ENCODE data around the gene IFIT1B. TPM values are rescaled to one million over a fixed set of nuclear protein-coding genes. Genes with fewer than 3 reads are reported as not detected.

IFIT1B gene
- total and polyA plus RNA-seq, 2 of the 8 experiments (the other 6 are each of a cell fraction or from before 2014, with no cell fraction given) = not detected

DNA sequence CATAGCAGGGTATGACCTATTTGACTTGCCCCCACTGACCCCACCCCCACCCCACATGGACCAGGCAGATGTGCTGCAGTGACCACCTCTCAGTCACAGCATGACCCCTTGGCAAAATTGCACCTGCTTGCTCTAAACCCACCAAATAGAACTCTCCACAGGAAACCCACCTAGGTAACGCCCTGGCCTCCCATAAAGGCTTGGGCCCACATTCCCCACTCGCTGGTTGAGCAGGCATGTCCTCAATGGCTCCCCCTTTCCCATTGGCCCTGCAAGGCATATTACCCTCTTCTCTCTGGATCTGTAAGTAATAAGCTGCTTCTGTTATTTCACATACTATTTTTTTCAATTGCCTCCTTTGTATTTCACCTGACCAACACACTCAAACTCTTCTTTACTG is 17.3 kb downstream of the IFIT1B start:
- Histone ChIP-seq H3K4me3 (ENCODE audit: extremely low read depth in 1 of 4, insufficient read depth in 2 of 4, low read depth in 3 of 4, low read length in 4 of 4) (no peak overlapping the region), H4K5ac (ENCODE audit: insufficient read length, low read depth, low read length) (no peak overlapping the region), H3K23ac (ENCODE audit: insufficient read length) (no peak overlapping the region), H2BK5ac (ENCODE audit: low read depth, low read length) (no peak overlapping the region), H3K4me1 (replicated peaks in 1 of 4; ENCODE audit: control insufficient read depth in 3 of 4, insufficient read depth in 4 of 4, low read length in 3 of 4) (peaks cover 0 to 5% (median 3%) of the 10 kb centered on the region in 4 experiments; a peak in 2 of 7 replicates), H3K27ac (ENCODE audit: low read depth, low read length) (no peak overlapping the region), H2AK5ac (ENCODE audit: low read depth, low read length) (no peak overlapping the region), H2BK15ac (ENCODE audit: low read length) (no peak overlapping the region), H3K23me2 (ENCODE audit: low read depth, low read length) (no peaks in the 10 kb centered on the region; the same call in 1 of the 2 replicates), H4K91ac (replicated peaks; ENCODE audit: insufficient read length, low read length) (no peak overlapping the region), H2AFZ (ENCODE audit: low read length) (no peak overlapping the region), H3K14ac (ENCODE audit: insufficient read length) (no peak overlapping the region), H3K9me3 (ENCODE audit: insufficient read depth in 2 of 2, low read depth in 1 of 2, low read length in 1 of 2) (no peaks in the 10 kb centered on the region), H2BK120ac (replicated peaks; ENCODE audit: low read depth, low read length) (no peak overlapping the region), H3K9ac (replicated peaks in 1 of 4; ENCODE audit: extremely low read depth in 1 of 4, low read depth in 3 of 4, low read length in 3 of 4) (no peak overlapping the region), H2BK12ac (ENCODE audit: low read depth, low read length) (no peak overlapping the region), H4K8ac (ENCODE audit: extremely low read depth, insufficient read depth, low read length) (no peak overlapping the region), H3K4me2 (ENCODE audit: insufficient read depth in 1 of 2, low read depth in 2 of 2, low read length in 2 of 2) (no peak overlapping the region), H3K79me2 (ENCODE audit: control insufficient read depth in 1 of 2, insufficient read depth in 2 of 2, low read length in 2 of 2) (no peaks in the 10 kb centered on the region), H3K27me3 (replicated peaks in 1 of 4; ENCODE audit: control insufficient read depth in 3 of 4, extremely low read depth in 1 of 4, insufficient read depth in 3 of 4, low read length in 3 of 4) (no peaks in the 10 kb centered on the region), H3K18ac (ENCODE audit: extremely low read depth, low read length) (no peak overlapping the region), H2BK20ac (ENCODE audit: low read length) (no peak overlapping the region), H3K4ac (replicated peaks; ENCODE audit: insufficient read length, low read depth, low read length) (no peak overlapping the region), H3K79me1 (ENCODE audit: low read depth, low read length) (no peaks in the 10 kb centered on the region), H4K20me1 (replicated peaks in 1 of 2; ENCODE audit: control insufficient read depth in 1 of 2, insufficient read depth in 2 of 2, low read length in 2 of 2) (no peaks in the 10 kb centered on the region), H3K56ac (replicated peaks; ENCODE audit: insufficient read length, low read depth, low read length) (no peak overlapping the region), H3K36me3 (ENCODE audit: control insufficient read depth in 2 of 4, insufficient read depth in 4 of 4, low read length in 3 of 4) (no peaks in the 10 kb centered on the region)
- WGBS, 2 experiments (ENCODE audit: extremely low coverage in 1 of 2, insufficient coverage in 1 of 2, insufficient read length in 1 of 2, insufficient replicate concordance in 2 of 2, low coverage in 1 of 2, low lambda C conversion rate in 2 of 2, missing lambda C conversion rate in 1 of 2) = 86% methylated on average over 2 of the region's 2 CpGs; no CpG with 5 or more reads in 1 of the 2 experiments
- ChIA-PET CTCF (ENCODE audit: partially characterized antibody) (interaction anchor here (0.9 kb wide), 1 partner anchor 159 kb away, joined by 3 read pairs; no protein-coding TSS in a partner anchor), POLR2A (ENCODE audit: partially characterized antibody) (no interaction called here)
- no peak for TF ChIP-seq JUN (IDR thresholded peaks at IDR 0.05; ENCODE audit: low read depth, low read length)
- no peak for TF ChIP-seq NRF1 (IDR thresholded peaks at IDR 0.05; ENCODE audit: low read depth, low read length)
- no peak for TF ChIP-seq SAP30 (IDR thresholded peaks at IDR 0.05; ENCODE audit: insufficient read depth, insufficient replicate concordance, low read length)
- no peak for TF ChIP-seq RFX5 (IDR thresholded peaks at IDR 0.05; ENCODE audit: borderline replicate concordance, low read depth, low read length)
- no peak for TF ChIP-seq CTBP2 (IDR thresholded peaks at IDR 0.05; ENCODE audit: borderline replicate concordance, insufficient read depth, insufficient read length, low read length)
- FAIRE-seq = no peak
- DNase-seq (ENCODE audit: low read depth in 1 of 2, low spot score in 2 of 2) = no peak

Data from H1 (cell line).